IMR-90 (cell line): ENCODE data around the gene SLC10A3. TPM values are rescaled to one million over a fixed set of nuclear protein-coding genes. Genes with fewer than 3 reads are reported as not detected.
"Not testable (repeated sequence)": the region's sequence is repeated elsewhere in the genome, so short reads cannot be mapped to it uniquely, and the experiment has no call there.

Experiments used
- ATAC-seq: fragments of 200-7000 bp; cut with Tn5 transposase; 2 replicates; pipeline ENCODE4 v1.9.1; 2020; ENCODE audit warnings: low read depth, mild to moderate bottlenecking, moderate library complexity
- BruUV-seq: library from RNA; stranded (reverse); fragments of 400-500 nt; replicated peaks from 2 replicates; lab custom pipeline; 2021; lab: Mats Ljungman, UMichigan
- CTCF ChIA-PET: fragments of 300-600 bp; formaldehyde crosslinking; extraction: SDS; loops from one replicate; lab custom pipeline; 2021; ENCODE audit warnings: antibody characterized with exemption; lab: Yijun Ruan, JAX
- POLR2A ChIA-PET: fragments of 300-600 bp; sonication (Branson Sonifier 250); formaldehyde crosslinking; loops from one replicate; lab custom pipeline; 2022; ENCODE audit warnings: antibody characterized with exemption; ENCODE audit not compliant: unreplicated experiment; lab: Charles Lee
- DNase-seq: peaks from one replicate; pipeline ENCODE4 v3.0.0; 2013
- H2AFZ ChIP-seq: replicated peaks from 2 replicates; pipeline ENCODE3; 2013; ENCODE audit warnings: low read length, mild to moderate bottlenecking; ENCODE audit not compliant: poor library complexity
- H2AK5ac ChIP-seq: 2 replicates; pipeline ENCODE4 v1.6.1; 2013; ENCODE audit warnings: low read depth, low read length, inconsistent platforms
- H2AK9ac ChIP-seq: replicated peaks from 2 replicates; pipeline ENCODE3; 2013; ENCODE audit warnings: mild to moderate bottlenecking, low read depth, low read length, moderate library complexity; ENCODE audit not compliant: poor library complexity
- H2BK120ac ChIP-seq: 2 replicates; pipeline ENCODE4 v1.6.1; 2013; ENCODE audit warnings: low read depth, low read length, inconsistent platforms
- H2BK15ac ChIP-seq: 3 replicates; pipeline ENCODE4 v1.6.1; 2013; ENCODE audit warnings: low read depth, low read length, inconsistent platforms
- H2BK20ac ChIP-seq: 2 replicates; pipeline ENCODE4 v1.6.1; 2013; ENCODE audit warnings: low read depth, mild to moderate bottlenecking, inconsistent platforms, low read length, moderate library complexity
- H2BK5ac ChIP-seq: 2 replicates; pipeline ENCODE4 v1.6.1; 2013; ENCODE audit warnings: mild to moderate bottlenecking, low read depth, low read length, inconsistent platforms; ENCODE audit not compliant: poor library complexity, severe bottlenecking
- H3K14ac ChIP-seq: replicated peaks from 2 replicates; pipeline ENCODE4 v1.6.1; 2013; ENCODE audit warnings: low read depth, low read length, inconsistent platforms
- H3K18ac ChIP-seq: 2 replicates; pipeline ENCODE4 v1.6.1; 2013; ENCODE audit warnings: low read depth, low read length, control low read depth
- H3K23ac ChIP-seq: 2 replicates; pipeline ENCODE4 v1.6.1; 2013; ENCODE audit warnings: low read depth, low read length, inconsistent platforms
- H3K27ac ChIP-seq: 2 replicates; pipeline ENCODE4 v1.5.1; 2013; ENCODE audit warnings: mild to moderate bottlenecking, control low read depth, low read length; ENCODE audit not compliant: insufficient read depth
- H3K27me3 ChIP-seq: 2 replicates; pipeline ENCODE4 v1.6.1; 2013; ENCODE audit warnings: low read length; ENCODE audit not compliant: control insufficient read depth, insufficient read depth
- H3K36me3 ChIP-seq: 2 replicates; pipeline ENCODE4 v1.6.1; 2013; ENCODE audit warnings: low read length, mixed read lengths; ENCODE audit not compliant: control insufficient read depth, insufficient read depth
- H3K4ac ChIP-seq: 2 replicates; pipeline ENCODE4 v1.6.1; 2013; ENCODE audit warnings: low read depth, low read length, inconsistent platforms
- H3K4me1 ChIP-seq: 2 replicates; pipeline ENCODE4 v1.6.1; 2013; ENCODE audit warnings: low read length, mixed read lengths; ENCODE audit not compliant: control insufficient read depth, insufficient read depth
- H3K4me2 ChIP-seq: 2 replicates; pipeline ENCODE4 v1.6.1; 2013; ENCODE audit warnings: low read depth, mild to moderate bottlenecking, control low read depth, low read length, moderate library complexity
- H3K4me3 ChIP-seq: 2 replicates; pipeline ENCODE4 v1.5.1; 2013; ENCODE audit warnings: low read depth, mild to moderate bottlenecking, control low read depth, low read length, moderate library complexity; ENCODE audit not compliant: insufficient read depth
- H3K56ac ChIP-seq: 2 replicates; pipeline ENCODE4 v1.6.1; 2013; ENCODE audit warnings: low read length, inconsistent platforms; ENCODE audit not compliant: insufficient read depth; ENCODE audit errors: extremely low read depth
- H3K79me1 ChIP-seq, 2 experiments: 2 replicates each; pipeline ENCODE4 v1.6.1; 2013; ENCODE audit warnings: low read length in 2 of 2, inconsistent platforms in 1 of 2, low read depth in 1 of 2
- H3K9ac ChIP-seq: 2 replicates; pipeline ENCODE4 v1.6.1; 2013; ENCODE audit warnings: low read depth, low read length, control low read depth
- H3K9me1 ChIP-seq: 2 replicates; pipeline ENCODE4 v1.6.1; 2013; ENCODE audit warnings: low read length, inconsistent platforms; ENCODE audit not compliant: insufficient read depth
- H3K9me3 ChIP-seq: 2 replicates; pipeline ENCODE4 v1.6.1; 2013; ENCODE audit warnings: low read length; ENCODE audit not compliant: control insufficient read depth, insufficient read depth
- H4K20me1 ChIP-seq: 2 replicates; pipeline ENCODE4 v1.6.1; 2013; ENCODE audit warnings: low read length, inconsistent platforms; ENCODE audit not compliant: insufficient read depth
- H4K5ac ChIP-seq: 2 replicates; pipeline ENCODE4 v1.6.1; 2013; ENCODE audit warnings: mild to moderate bottlenecking, low read depth, low read length, control low read depth
- H4K8ac ChIP-seq, 2 experiments: 2 replicates each; pipeline ENCODE4 v1.6.1; 2013; ENCODE audit warnings: low read depth in 2 of 2, low read length in 2 of 2, control low read depth in 1 of 2, inconsistent platforms in 1 of 2
- H4K91ac ChIP-seq: 2 replicates; pipeline ENCODE4 v1.6.1; 2013; ENCODE audit warnings: low read depth, low read length, inconsistent platforms; ENCODE audit not compliant: insufficient read depth
- WGBS, 2 experiments: methylation state at CpG; one replicate each; pipeline versions ENCODE4 v1.1.5 to v1.1.7; 2013; ENCODE audit warnings: missing lambda C conversion rate in 2 of 2; ENCODE audit not compliant: insufficient read length in 1 of 2; ENCODE audit errors: extremely low coverage in 2 of 2; 5-methylcytosine and 5-hydroxymethylcytosine counted together
- dilution Hi-C: fragments of 300-500 bp; cut with HindIII; formaldehyde crosslinking; loops from one replicate; pipeline ENCODE4 v1.14.3; 2018; ENCODE audit warnings: low sequenced_read_pairs; ENCODE audit not compliant: unreplicated experiment
- in situ Hi-C: fragments of 300-500 bp; cut with MboI; formaldehyde crosslinking; loops from 3 replicates; pipeline ENCODE4 v1.14.3; 2019; ENCODE audit warnings: low sequenced_read_pairs, inconsistent platforms, mixed read lengths
- intact Hi-C: fragments of 100-400 bp; cut with micrococcal nuclease; formaldehyde crosslinking; loops from 2 replicates; pipeline ENCODE4 v1.10.0; 2022
- polyA plus RNA-seq, 3 experiments: library from polyadenylated mRNA; depleted of rRNA; stranded (reverse); fragments of >200 nt; gene quantifications; 2 replicates each; pipeline ENCODE4 v1.2.3, GENCODE V29; 2012; ENCODE audit warnings: low replicate concordance in 1 of 3
- total RNA-seq: library from RNA; depleted of rRNA; stranded (reverse); fragments of >200 nt; gene quantifications from 2 replicates; pipeline ENCODE4 v1.2.3, GENCODE V29; 2012

SLC10A3 gene
- total and polyA plus RNA-seq, 2 of the 4 experiments (the other 2 are of a cell fraction): 15.2 to 24.6 TPM

DNA sequence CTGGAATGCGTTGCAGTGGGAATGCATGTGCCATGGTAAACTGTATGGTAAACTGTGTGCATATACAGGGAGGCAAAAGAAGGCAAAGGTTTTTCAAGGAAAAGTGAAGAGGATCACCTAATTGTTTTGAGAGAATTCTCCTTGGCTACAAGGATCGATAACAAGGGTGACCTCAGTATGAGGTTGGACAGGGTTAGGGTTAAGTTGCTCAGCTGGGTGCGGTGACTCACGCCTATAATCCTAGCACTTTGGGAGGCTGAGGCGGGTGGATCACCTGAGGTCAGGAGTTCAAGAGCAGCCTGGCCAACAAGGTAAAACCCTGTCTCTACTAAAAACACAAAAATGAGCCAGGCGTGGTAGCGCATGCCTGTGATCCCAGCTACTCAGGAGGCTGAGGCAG lies 11.0 kb upstream of the SLC10A3 start:
- H3K27me3 ChIP-seq, H3K4me2 ChIP-seq, CTCF ChIA-PET, H2AFZ ChIP-seq, H3K4ac ChIP-seq, BruUV-seq, H3K9me3 ChIP-seq, H3K9me1 ChIP-seq, H3K18ac ChIP-seq, H3K79me1 ChIP-seq, intact Hi-C loops, H3K36me3 ChIP-seq, H2BK20ac ChIP-seq, dilution Hi-C loops, POLR2A ChIA-PET, H3K27ac ChIP-seq, H2AK9ac ChIP-seq, H3K56ac ChIP-seq, H2BK5ac ChIP-seq, H4K91ac ChIP-seq, H2BK15ac ChIP-seq, H3K9ac ChIP-seq, H4K5ac ChIP-seq, ATAC-seq, H4K8ac ChIP-seq, in situ Hi-C loops, H4K20me1 ChIP-seq, H2BK120ac ChIP-seq, H2AK5ac ChIP-seq, H3K23ac ChIP-seq, H3K4me1 ChIP-seq, DNase-seq, H3K4me3 ChIP-seq, H3K14ac ChIP-seq: not testable (repeated sequence)
- WGBS, 2 experiments: 100% methylated on average over 1 of the region's 7 CpGs; no CpG with 5 or more reads in 1 of the 2 experiments

DNA sequence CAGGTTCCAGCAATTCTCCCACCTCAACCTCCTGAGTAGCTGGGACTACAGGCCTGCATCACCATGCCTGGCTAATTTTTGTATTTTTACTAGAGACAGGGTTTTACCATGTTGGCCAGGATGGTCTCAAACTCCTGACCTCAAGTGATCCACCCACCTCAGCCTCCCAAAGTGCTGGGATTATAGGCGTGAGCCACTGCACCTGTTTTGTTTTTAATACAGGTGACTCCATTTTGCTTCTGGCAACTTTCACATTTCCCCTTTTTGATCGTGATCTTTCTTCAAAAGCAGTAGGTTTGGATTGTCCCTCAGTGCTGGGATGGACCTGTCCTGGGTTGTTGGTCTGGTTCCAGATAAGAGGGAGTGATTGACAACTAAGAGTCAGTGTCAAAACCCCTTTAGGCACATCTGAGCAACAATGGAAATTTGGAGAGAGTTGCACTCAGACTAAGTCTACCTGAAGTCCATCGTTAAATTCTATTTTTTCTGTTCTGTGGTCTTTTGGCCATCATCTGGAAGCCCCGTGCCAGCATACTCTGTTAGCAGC lies 6.2 kb upstream of the SLC10A3 start:
- WGBS, 2 experiments: no CpG with 5 or more reads among the region's 4 CpGs
- H3K79me1 ChIP-seq, H4K8ac ChIP-seq, H4K91ac ChIP-seq, in situ Hi-C loops, H2AFZ ChIP-seq, H3K27me3 ChIP-seq, H3K4me2 ChIP-seq, H3K9me3 ChIP-seq, H2AK5ac ChIP-seq, H3K18ac ChIP-seq, H3K36me3 ChIP-seq, BruUV-seq, H4K5ac ChIP-seq, ATAC-seq, H3K27ac ChIP-seq, H2BK20ac ChIP-seq, H3K4me3 ChIP-seq, H3K9me1 ChIP-seq, H3K56ac ChIP-seq, H3K9ac ChIP-seq, DNase-seq, H3K14ac ChIP-seq, CTCF ChIA-PET, H3K23ac ChIP-seq, dilution Hi-C loops, H2BK120ac ChIP-seq, H2BK15ac ChIP-seq, H3K4me1 ChIP-seq, intact Hi-C loops, H3K4ac ChIP-seq, H4K20me1 ChIP-seq, H2BK5ac ChIP-seq, H2AK9ac ChIP-seq: not testable (repeated sequence)
- POLR2A ChIA-PET: interaction anchor here (0.6 kb wide), 1 partner anchor 20 kb away, joined by 3 read pairs; the partner anchor contains the start of gene FAM3A
